ENCODE data around the gene MAP3K14. TPM values are rescaled to one million over a fixed set of nuclear protein-coding genes. Genes with fewer than 3 reads are reported as not detected.

MAP3K14 gene
- total RNA-seq, 1 donor from 2014 or later, result 64.7 TPM

- H3K27ac Mint-ChIP-seq, result peak overlapping the region; percentile 72
- intact Hi-C loops (cut with micrococcal nuclease), result loop anchor here (1.0 kb wide), 1 partner anchor 10 kb away; no protein-coding TSS in a partner anchor
- H3K9me3 Mint-ChIP-seq, result no peaks in the 10 kb centered on the region
- H3K36me3 Mint-ChIP-seq (ENCODE audit: low read depth), result peaks cover 44% of the 10 kb centered on the region
- peak overlapping the region; percentile 11 for H3K4me3 Mint-ChIP-seq
- H3K27me3 Mint-ChIP-seq (ENCODE audit: insufficient read depth), result no peaks in the 10 kb centered on the region
- H3K4me1 Mint-ChIP-seq (ENCODE audit: low read depth), result peaks cover 29% of the 10 kb centered on the region
- no peak for DNase-seq (ENCODE audit: low spot score)
Observed at GRCh38 chr17:45244725-45245656, 71.8 kb downstream of the MAP3K14 start.

DNA sequence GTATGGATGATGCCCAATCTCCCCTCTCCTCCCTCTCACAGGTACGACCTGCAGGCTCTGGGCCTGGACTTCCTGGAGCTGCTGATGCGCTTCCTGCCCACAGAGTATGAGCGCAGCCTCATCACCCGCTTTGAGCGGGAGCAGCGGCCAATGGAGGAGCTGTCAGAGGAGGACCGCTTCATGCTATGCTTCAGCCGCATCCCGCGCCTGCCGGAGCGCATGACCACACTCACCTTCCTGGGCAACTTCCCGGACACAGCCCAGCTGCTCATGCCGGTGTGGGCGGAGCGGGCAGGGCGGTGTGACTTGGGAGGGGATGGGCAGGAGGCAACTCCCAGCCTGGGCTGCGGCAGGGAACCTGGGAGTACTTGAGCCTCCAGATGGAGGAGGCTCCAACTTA, 73.1 kb downstream of the MAP3K14 start:
- Mint-ChIP-seq H3K4me3 (no peak overlapping the region), H3K4me1 (ENCODE audit: low read depth) (peaks cover 33% of the 10 kb centered on the region), H3K36me3 (ENCODE audit: low read depth) (peaks cover 50% of the 10 kb centered on the region), H3K9me3 (no peaks in the 10 kb centered on the region), H3K27ac (no peak overlapping the region), H3K27me3 (ENCODE audit: insufficient read depth) (no peaks in the 10 kb centered on the region)
- intact Hi-C loops (cut with micrococcal nuclease), result loop anchor here (1.0 kb wide), 1 partner anchor 8 kb away; no protein-coding TSS in a partner anchor
- no peak for DNase-seq (ENCODE audit: low spot score)

- H3K27ac Mint-ChIP-seq, result no peak overlapping the region
- H3K9me3 Mint-ChIP-seq, result no peaks in the 10 kb centered on the region
- no peak for DNase-seq (ENCODE audit: low spot score)
- no peak overlapping the region for H3K4me3 Mint-ChIP-seq
- intact Hi-C loops (cut with micrococcal nuclease), result no loop called here
- H3K4me1 Mint-ChIP-seq (ENCODE audit: low read depth), result peaks cover 43% of the 10 kb centered on the region
- H3K27me3 Mint-ChIP-seq (ENCODE audit: insufficient read depth), result no peaks in the 10 kb centered on the region
- peaks cover 60% of the 10 kb centered on the region for H3K36me3 Mint-ChIP-seq (ENCODE audit: low read depth)
Observed at GRCh38 chr17:45242029-45242414, 74.8 kb downstream of the MAP3K14 start.

DNA sequence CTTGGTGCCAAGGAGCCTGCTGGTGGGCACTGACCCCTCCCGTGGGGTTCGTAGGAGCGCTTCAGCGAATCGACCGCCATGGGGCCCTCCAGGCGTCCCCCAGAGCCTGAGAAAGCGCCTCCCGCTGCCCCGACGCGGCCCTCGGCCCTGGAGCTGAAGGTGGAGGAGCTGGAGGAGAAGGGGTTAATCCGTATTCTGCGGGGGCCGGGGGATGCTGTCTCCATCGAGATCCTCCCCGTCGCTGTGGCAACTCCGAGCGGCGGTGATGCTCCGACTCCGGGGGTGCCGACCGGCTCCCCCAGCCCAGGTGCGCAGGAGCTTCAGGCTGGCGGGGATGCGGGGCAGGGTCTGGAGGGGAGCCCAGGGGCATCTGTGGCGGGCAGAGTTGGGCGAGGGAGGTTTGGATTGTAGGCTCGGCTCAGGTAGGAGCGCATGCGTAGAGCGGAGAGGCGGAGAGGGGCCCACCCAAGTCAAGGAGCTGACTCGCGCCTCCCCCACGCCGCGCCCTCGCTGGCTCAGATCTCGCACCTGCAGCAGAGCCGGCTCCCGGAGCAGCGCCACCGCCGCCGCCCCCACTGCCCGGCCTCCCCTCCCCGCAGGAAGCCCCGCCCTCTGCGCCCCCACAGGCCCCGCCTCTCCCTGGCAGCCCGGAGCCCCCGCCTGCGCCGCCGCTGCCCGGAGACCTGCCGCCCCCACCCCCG, 75.3 kb downstream of the MAP3K14 start:
- intact Hi-C loops (cut with micrococcal nuclease), result no loop called here
- DNase-seq (ENCODE audit: low spot score), result no peak
- peaks cover 56% of the 10 kb centered on the region for H3K36me3 Mint-ChIP-seq (ENCODE audit: low read depth)
- H3K27ac Mint-ChIP-seq, result no peak overlapping the region
- H3K9me3 Mint-ChIP-seq, result no peaks in the 10 kb centered on the region
- peaks cover 38% of the 10 kb centered on the region for H3K4me1 Mint-ChIP-seq (ENCODE audit: low read depth)
- no peak overlapping the region for H3K4me3 Mint-ChIP-seq
- H3K27me3 Mint-ChIP-seq (ENCODE audit: insufficient read depth), result no peaks in the 10 kb centered on the region

- Mint-ChIP-seq H3K4me1 (ENCODE audit: low read depth) (peaks cover 33% of the 10 kb centered on the region), H3K27ac (no peak overlapping the region), H3K36me3 (ENCODE audit: low read depth) (peaks cover 52% of the 10 kb centered on the region), H3K9me3 (no peaks in the 10 kb centered on the region), H3K27me3 (ENCODE audit: insufficient read depth) (no peaks in the 10 kb centered on the region), H3K4me3 (no peak overlapping the region)
- no peak for DNase-seq (ENCODE audit: low spot score)
- intact Hi-C loops (cut with micrococcal nuclease), result no loop called here
Observed at GRCh38 chr17:45240905-45241327, 75.9 kb downstream of the MAP3K14 start.

DNA sequence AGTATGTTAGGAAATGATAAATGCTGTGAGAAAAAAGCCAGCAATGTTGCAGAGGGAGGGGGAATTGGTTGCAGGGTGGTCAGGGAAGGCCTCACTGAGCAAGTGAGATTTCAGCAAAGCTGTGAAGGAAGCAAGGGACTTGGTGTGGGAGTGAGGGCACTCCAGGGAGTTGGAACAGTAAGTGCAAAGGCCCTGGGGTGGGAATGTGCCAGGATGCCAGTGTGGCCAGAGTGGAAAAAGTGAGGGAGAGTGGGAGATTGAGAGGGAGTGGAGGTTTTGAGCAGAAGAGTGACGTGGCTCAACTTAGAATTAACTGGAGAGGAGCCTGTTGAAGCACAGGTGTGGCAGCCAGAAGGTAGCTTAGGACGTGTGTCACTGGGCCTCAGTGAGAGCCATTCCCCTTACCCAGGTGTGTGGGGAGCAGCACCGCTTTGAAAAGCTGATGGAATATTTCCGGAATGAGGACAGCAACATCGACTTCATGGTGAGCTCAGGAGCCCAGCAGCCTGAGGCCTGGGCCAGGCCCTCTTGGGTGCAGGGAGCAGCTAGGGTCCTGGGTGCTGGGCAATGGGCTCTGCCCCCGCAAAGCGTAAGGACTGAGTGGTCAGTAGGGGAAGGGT, 78.6 kb downstream of the MAP3K14 start:
- peak overlapping the region; percentile 31 for H3K27ac Mint-ChIP-seq
- H3K4me3 Mint-ChIP-seq, result no peak overlapping the region
- H3K9me3 Mint-ChIP-seq, result no peaks in the 10 kb centered on the region
- intact Hi-C loops (cut with micrococcal nuclease), result no loop called here
- H3K36me3 Mint-ChIP-seq (ENCODE audit: low read depth), result peaks cover 58% of the 10 kb centered on the region
- no peaks in the 10 kb centered on the region for H3K27me3 Mint-ChIP-seq (ENCODE audit: insufficient read depth)
- peaks cover 58% of the 10 kb centered on the region for H3K4me1 Mint-ChIP-seq (ENCODE audit: low read depth)
- no peak for DNase-seq (ENCODE audit: low spot score)

DNA sequence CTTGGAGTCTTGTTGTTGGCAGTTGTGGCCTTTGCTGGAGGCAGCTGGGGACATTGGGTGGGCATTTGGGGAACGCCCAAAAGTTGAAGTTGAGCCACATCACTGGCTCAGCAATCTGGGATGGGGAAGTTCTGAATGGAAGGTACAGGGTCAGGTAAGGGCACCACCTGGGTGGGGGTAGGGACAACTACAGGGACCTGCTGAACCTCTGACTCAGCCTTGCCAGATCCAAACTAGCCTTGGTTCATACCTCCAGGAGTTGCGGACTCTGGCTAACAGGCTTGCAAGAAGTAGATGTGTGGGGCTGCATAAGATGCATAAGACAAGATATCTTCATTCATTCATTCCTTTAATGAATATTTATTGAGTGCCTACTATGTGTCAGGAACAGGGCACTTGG, 79.1 kb downstream of the MAP3K14 start:
- no peaks in the 10 kb centered on the region for H3K27me3 Mint-ChIP-seq (ENCODE audit: insufficient read depth)
- H3K4me1 Mint-ChIP-seq (ENCODE audit: low read depth), result peaks cover 61% of the 10 kb centered on the region
- no peak overlapping the region for H3K4me3 Mint-ChIP-seq
- peaks cover 54% of the 10 kb centered on the region for H3K36me3 Mint-ChIP-seq (ENCODE audit: low read depth)
- no peaks in the 10 kb centered on the region for H3K9me3 Mint-ChIP-seq
- intact Hi-C loops (cut with micrococcal nuclease), result no loop called here
- no peak for DNase-seq (ENCODE audit: low spot score)
- peak overlapping the region; percentile 53 for H3K27ac Mint-ChIP-seq

DNA sequence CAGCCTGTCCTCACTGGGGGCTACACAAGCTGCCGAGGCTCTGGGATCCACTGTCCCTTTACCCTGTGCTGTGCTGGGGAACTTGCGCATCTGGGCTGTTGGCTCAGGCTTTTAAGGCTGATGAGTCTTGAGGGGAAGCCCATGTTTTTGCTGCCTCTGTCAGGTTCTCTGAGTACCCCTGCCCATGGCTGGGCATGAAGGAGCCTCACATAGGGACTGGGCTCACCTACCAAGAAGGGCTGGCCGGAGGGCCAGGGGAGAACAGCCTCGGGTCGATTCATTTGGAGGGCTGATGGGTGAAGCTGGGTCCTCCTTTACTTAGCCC, 80.6 kb downstream of the MAP3K14 start:
- no peak for DNase-seq (ENCODE audit: low spot score)
- H3K4me1 Mint-ChIP-seq (ENCODE audit: low read depth), result peaks cover 74% of the 10 kb centered on the region
- intact Hi-C loops (cut with micrococcal nuclease), result no loop called here
- no peaks in the 10 kb centered on the region for H3K9me3 Mint-ChIP-seq
- H3K4me3 Mint-ChIP-seq, result no peak overlapping the region
- H3K36me3 Mint-ChIP-seq (ENCODE audit: low read depth), result peaks cover 58% of the 10 kb centered on the region
- H3K27ac Mint-ChIP-seq, result no peak overlapping the region
- no peaks in the 10 kb centered on the region for H3K27me3 Mint-ChIP-seq (ENCODE audit: insufficient read depth)

DNA sequence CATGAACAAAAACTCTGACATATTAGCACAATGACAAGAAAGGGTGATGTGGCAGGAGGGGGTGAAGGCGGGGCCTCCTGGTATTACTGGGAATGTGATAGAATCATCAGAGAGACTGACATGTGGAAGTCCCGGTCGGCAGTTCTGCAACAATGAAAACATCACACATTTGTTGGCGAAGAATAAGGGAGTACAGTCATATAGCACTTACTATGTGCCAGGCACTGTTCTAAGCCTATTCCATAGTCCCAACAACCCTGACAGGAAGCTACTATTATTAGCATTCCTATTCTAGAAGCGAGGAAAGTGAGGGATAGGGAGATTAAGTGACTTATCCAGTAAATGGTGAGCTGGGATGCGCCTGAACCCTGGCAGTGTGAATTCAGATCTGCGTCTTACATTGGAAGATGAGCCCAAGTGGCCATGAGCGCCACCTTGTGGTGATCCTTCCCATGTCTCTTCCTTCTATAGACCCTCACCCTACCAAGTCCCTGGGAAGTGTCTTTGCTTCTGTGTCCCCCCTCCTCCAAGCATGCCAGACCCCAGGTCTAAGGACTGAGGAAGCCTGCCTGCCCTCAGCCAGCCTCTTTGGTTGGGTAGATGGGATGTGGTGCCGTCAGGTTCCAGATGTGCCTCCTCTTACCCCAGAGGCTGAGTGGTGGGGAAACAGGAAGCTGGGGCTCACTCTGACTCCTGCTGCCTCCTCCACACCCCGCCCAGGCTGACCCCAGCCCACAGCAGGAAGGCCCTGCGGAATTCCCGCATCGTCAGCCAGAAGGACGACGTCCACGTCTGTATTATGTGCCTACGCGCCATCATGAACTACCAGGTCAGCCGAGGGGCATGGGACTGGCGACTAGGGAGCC, 81.2 kb downstream of the MAP3K14 start:
- peak overlapping the region; percentile 28 for H3K4me3 Mint-ChIP-seq
- intact Hi-C loops (cut with micrococcal nuclease), result loop anchor here (1.0 kb wide), 3 partner anchors 9 to 150 kb away; no protein-coding TSS in a partner anchor
- H3K9me3 Mint-ChIP-seq, result no peaks in the 10 kb centered on the region
- DNase-seq (ENCODE audit: low spot score), result no peak
- no peaks in the 10 kb centered on the region for H3K27me3 Mint-ChIP-seq (ENCODE audit: insufficient read depth)
- H3K27ac Mint-ChIP-seq, result peak overlapping the region; percentile 38
- H3K36me3 Mint-ChIP-seq (ENCODE audit: low read depth), result peaks cover 58% of the 10 kb centered on the region
- peaks cover 77% of the 10 kb centered on the region for H3K4me1 Mint-ChIP-seq (ENCODE audit: low read depth)

DNA sequence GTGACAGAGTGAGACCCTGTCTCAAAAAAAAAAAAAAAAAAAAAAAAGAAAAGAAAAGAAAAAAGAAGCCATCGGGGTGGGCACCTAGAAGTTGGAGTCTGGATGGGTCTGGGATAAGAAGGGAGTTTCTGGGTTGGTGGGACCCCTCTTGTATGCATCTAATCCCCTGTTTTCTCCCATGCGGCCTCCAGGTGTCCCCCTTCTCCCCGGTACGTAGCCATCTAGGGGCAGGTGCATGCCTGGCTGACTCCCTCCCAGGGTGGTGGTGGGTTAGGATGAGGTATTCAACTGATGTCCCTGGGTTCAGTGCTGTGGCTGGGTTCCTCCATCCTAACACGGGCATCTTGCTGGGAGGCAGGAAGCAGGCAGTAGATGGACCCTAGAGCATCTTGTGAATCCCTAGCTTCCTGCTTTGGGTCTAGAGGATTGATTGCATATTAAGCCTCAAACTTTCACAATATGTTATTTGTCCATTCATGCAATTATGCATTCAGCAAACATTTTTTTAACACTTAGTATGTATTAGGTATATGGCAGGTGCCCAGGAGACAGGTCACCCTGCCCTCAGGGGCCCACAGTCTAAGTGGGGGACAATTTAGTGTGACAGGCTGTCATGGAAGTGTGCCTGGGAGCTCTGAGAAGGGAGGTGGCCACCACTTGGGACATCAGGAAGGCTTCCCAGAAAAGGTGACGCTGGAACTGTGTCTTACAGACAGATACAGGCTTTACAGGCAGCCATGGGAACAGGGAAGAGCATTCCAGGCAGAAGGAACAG, 82.0 kb downstream of the MAP3K14 start:
- H3K27ac Mint-ChIP-seq, result peak overlapping the region; percentile 75
- no peaks in the 10 kb centered on the region for H3K9me3 Mint-ChIP-seq
- intact Hi-C loops (cut with micrococcal nuclease), result loop anchor here (1.0 kb wide), 3 partner anchors 9 to 150 kb away; no protein-coding TSS in a partner anchor
- H3K36me3 Mint-ChIP-seq (ENCODE audit: low read depth), result peaks cover 55% of the 10 kb centered on the region
- H3K27me3 Mint-ChIP-seq (ENCODE audit: insufficient read depth), result no peaks in the 10 kb centered on the region
- DNase-seq (ENCODE audit: low spot score), result no peak
- H3K4me3 Mint-ChIP-seq, result peak overlapping the region; percentile 28
- peaks cover 83% of the 10 kb centered on the region for H3K4me1 Mint-ChIP-seq (ENCODE audit: low read depth)

DNA sequence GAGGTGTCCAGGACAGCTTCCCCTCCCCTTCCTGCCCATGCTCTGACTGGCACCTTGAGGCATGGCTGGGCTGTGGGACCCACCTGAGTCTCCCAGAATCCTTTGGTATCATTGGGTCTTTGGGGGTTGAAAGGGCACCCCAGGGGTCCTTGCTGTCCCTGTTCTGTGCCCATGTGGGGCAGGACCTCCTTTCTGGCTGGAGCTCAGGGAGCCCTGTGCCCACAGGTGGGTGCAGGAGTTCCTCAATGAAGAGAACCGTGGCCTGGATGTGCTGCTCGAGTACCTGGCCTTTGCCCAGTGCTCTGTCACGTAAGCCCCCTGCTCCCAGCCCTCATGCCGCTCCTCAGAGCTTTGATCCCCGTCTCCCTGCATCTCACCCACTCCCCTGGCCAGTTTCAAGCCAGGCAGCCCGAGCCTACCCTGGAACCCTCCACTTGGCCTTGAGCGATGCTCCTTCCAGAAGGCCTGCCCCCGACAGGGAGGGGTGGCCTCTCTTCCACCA, 83.3 kb downstream of the MAP3K14 start:
- no peaks in the 10 kb centered on the region for H3K9me3 Mint-ChIP-seq
- peaks cover 41% of the 10 kb centered on the region for H3K36me3 Mint-ChIP-seq (ENCODE audit: low read depth)
- intact Hi-C loops (cut with micrococcal nuclease), result no loop called here
- H3K27ac Mint-ChIP-seq, result peak overlapping the region; percentile 75
- H3K27me3 Mint-ChIP-seq (ENCODE audit: insufficient read depth), result no peaks in the 10 kb centered on the region
- DNase-seq (ENCODE audit: low spot score), result no peak
- H3K4me3 Mint-ChIP-seq, result peak overlapping the region; percentile 0
- peaks cover 83% of the 10 kb centered on the region for H3K4me1 Mint-ChIP-seq (ENCODE audit: low read depth)

All from activated T-helper 1 cell treated with anti-CD3 and anti-CD28 coated beads, Interleukin-12 subunit alpha, Interleukin-12 subunit beta, Interleukin-2, Interleukin-4 antibody, amounts not matched to agents 30 ng/mL and 10 ng/mL and 1 ng/mL, durations not matched to agents 14 hours and 24 hours and 36 hours (primary cell).